K562 (cell line): ENCODE data around the gene GPX6. TPM values are rescaled to one million over a fixed set of nuclear protein-coding genes. Genes with fewer than 3 reads are reported as not detected.
A peak's percentile ranks its signal among the peaks of the same experiment; 100 is the strongest.

Source experiments
- ATF4 ChIP-seq: fragments of 450-650 bp; formaldehyde crosslinking; IDR thresholded peaks from 2 replicates; pipeline ENCODE4 v1.4.0; 2022; ENCODE audit warnings: mild to moderate bottlenecking, moderate library complexity
- BRD9 ChIP-seq: fragments of 450-650 bp; IDR thresholded peaks from 2 replicates; pipeline ENCODE4 v1.6.1; 2018; ENCODE audit warnings: low read depth; ENCODE audit not compliant: partially characterized antibody
- CBX1 ChIP-seq: sonication (generic); IDR thresholded peaks from 2 replicates; pipeline ENCODE4 v1.6.1; 2016; ENCODE audit warnings: antibody characterized with exemption, low read depth, mild to moderate bottlenecking
- CCAR2 ChIP-seq: fragments of 200-400 bp; formaldehyde crosslinking; IDR thresholded peaks from 2 replicates; pipeline ENCODE4 v1.6.1; 2017; ENCODE audit warnings: mild to moderate bottlenecking, low read depth, low read length
- COPS2 ChIP-seq: fragments of 450-650 bp; conservative IDR thresholded peaks from 2 replicates; pipeline ENCODE4 v1.6.1; 2016; ENCODE audit warnings: mild to moderate bottlenecking, moderate library complexity
- E2F6 ChIP-seq, 2 experiments: IDR thresholded peaks; 2 replicates each; pipeline ENCODE4 v1.6.1; 2011; ENCODE audit warnings: borderline replicate concordance in 1 of 2, control low read depth in 1 of 2, low read depth in 1 of 2, low read length in 1 of 2, mild to moderate bottlenecking in 1 of 2, mixed read lengths in 1 of 2, moderate library complexity in 1 of 2; ENCODE audit not compliant: insufficient read depth in 1 of 2, insufficient read length in 1 of 2, poor library complexity in 1 of 2, severe bottlenecking in 1 of 2; ENCODE audit errors: extremely low read depth in 1 of 2
- HIVEP1 ChIP-seq: fragments of 250-450 bp; sonication (Bioruptor Pico); IDR thresholded peaks from 2 replicates; pipeline ENCODE4 v1.4.0; 2020; ENCODE audit warnings: mild to moderate bottlenecking
- HNRNPH1 ChIP-seq: fragments of 200-400 bp; formaldehyde crosslinking; optimal IDR thresholded peaks from 2 replicates; pipeline ENCODE3; 2017; ENCODE audit warnings: low read depth, mild to moderate bottlenecking, low read length, moderate library complexity
- MBD2 ChIP-seq: sonication (generic); IDR thresholded peaks from 2 replicates; pipeline ENCODE4 v1.6.1; 2016; ENCODE audit warnings: low read depth, borderline replicate concordance
- NCOR1 ChIP-seq: fragments of 450-650 bp; IDR thresholded peaks from 2 replicates; pipeline ENCODE4 v1.6.1; 2016; ENCODE audit warnings: mild to moderate bottlenecking, moderate library complexity
- POLR2AphosphoS5 ChIP-seq: IDR thresholded peaks from 2 replicates; pipeline ENCODE4 v1.6.1; 2011; ENCODE audit warnings: mild to moderate bottlenecking, low read depth, low read length, moderate library complexity; ENCODE audit not compliant: control insufficient read depth, insufficient read depth
- PREB ChIP-seq: sonication (generic); formaldehyde crosslinking; IDR thresholded peaks from 2 replicates; pipeline ENCODE4 v1.8.1; 2023; ENCODE audit warnings: mild to moderate bottlenecking, missing genetic modification reagents
- RAD21 ChIP-seq, 2 experiments: fragments of 250-450 bp in 1 of 2; fragments of 450-650 bp in 1 of 2; sonication (Bioruptor Pico) in 1 of 2; formaldehyde crosslinking in 1 of 2; IDR thresholded peaks in 1 of 2; conservative IDR thresholded peaks in 1 of 2; 2 replicates each; pipeline versions ENCODE4 v1.4.0 to v1.8.0; 2020 to 2022; ENCODE audit warnings: mild to moderate bottlenecking in 2 of 2, moderate library complexity in 1 of 2
- RFX1 ChIP-seq: fragments of 450-650 bp; IDR thresholded peaks from 2 replicates; pipeline ENCODE4 v1.6.1; 2016; ENCODE audit warnings: mild to moderate bottlenecking, moderate library complexity
- SNIP1 ChIP-seq: fragments of 450-650 bp; IDR thresholded peaks from 2 replicates; pipeline ENCODE4 v1.7.1; 2017; ENCODE audit warnings: low read depth, mild to moderate bottlenecking
- THRB ChIP-seq: fragments of 450-650 bp; formaldehyde crosslinking; conservative IDR thresholded peaks from 2 replicates; pipeline ENCODE4 v1.4.0; 2022; ENCODE audit warnings: mild to moderate bottlenecking, missing genetic modification characterization
- ZBTB1 ChIP-seq: sonication (generic); formaldehyde crosslinking; IDR thresholded peaks from 2 replicates; pipeline ENCODE4 v1.8.1; 2023; ENCODE audit warnings: missing genetic modification reagents, low read depth, mild to moderate bottlenecking, borderline replicate concordance
- ZNF12 ChIP-seq: sonication (generic); formaldehyde crosslinking; IDR thresholded peaks from 2 replicates; pipeline ENCODE4 v1.4.0; 2020; ENCODE audit warnings: mild to moderate bottlenecking, missing genetic modification reagents
- ZNF121 ChIP-seq: sonication (generic); formaldehyde crosslinking; conservative IDR thresholded peaks from 2 replicates; pipeline ENCODE4 v1.8.0; 2022; ENCODE audit warnings: missing genetic modification reagents
- ZNF165 ChIP-seq: fragments of 250-450 bp; sonication (Bioruptor Pico); IDR thresholded peaks from 2 replicates; pipeline ENCODE4 v1.4.0; 2020; ENCODE audit warnings: borderline replicate concordance
- ZNF384 ChIP-seq: IDR thresholded peaks from 2 replicates; pipeline ENCODE4 v1.6.1; 2012; ENCODE audit warnings: low read depth, low read length, improper control_type of control experiment
- ZNF431 ChIP-seq: sonication (generic); formaldehyde crosslinking; IDR thresholded peaks from 2 replicates; pipeline ENCODE4 v1.8.0; 2022; ENCODE audit warnings: mild to moderate bottlenecking, missing genetic modification reagents
- ZNF586 ChIP-seq: fragments of 450-650 bp; formaldehyde crosslinking; conservative IDR thresholded peaks from 2 replicates; pipeline ENCODE4 v1.4.0; 2020; ENCODE audit warnings: mild to moderate bottlenecking, moderate library complexity
- polyA plus RNA-seq, 8 experiments: library from polyadenylated mRNA; depleted of rRNA in 4 of 8; stranded (reverse) in 5 of 8; unstranded in 3 of 8; fragments of >200 nt; fragmentation: Nextera tagmentation in 2 of 8; fragmentation: Illumina TruSeq in 1 of 8; extraction: Ambion mirVana in 2 of 8; extraction: Trizol in 1 of 8; gene quantifications; 2 replicates each; pipeline versions ENCODE4 v1.2.1 to v1.2.3, GENCODE V29; 2011 to 2014; ENCODE audit warnings: inconsistent platforms in 1 of 8, missing spikeins in 1 of 8
- total RNA-seq, 7 experiments: library from RNA; depleted of rRNA in 6 of 7; stranded (reverse); fragments of >200 nt in 6 of 7; fragmentation: Illumina TruSeq in 2 of 7; extraction: Trizol in 2 of 7; gene quantifications; 2 replicates each; pipeline versions ENCODE4 v1.2.1 to v1.2.3, GENCODE V29; 2011 to 2021; ENCODE audit warnings: low replicate concordance in 1 of 7

Gene GPX6
- total and polyA plus RNA-seq, 9 of the 15 experiments (the other 6 are each of a cell fraction or from before 2014, with no cell fraction given), result not detected

- peak; percentile 96 for TF ChIP-seq THRB (CRISPR knock-in tag)
- TF ChIP-seq ATF4, result peak; percentile 58; the same call in 1 of the 2 replicates
- TF ChIP-seq PREB (CRISPR knock-in tag), result no peak
- TF ChIP-seq MBD2, result peak; percentile 76; the same call in 1 of the 2 replicates
- no peak for TF ChIP-seq HIVEP1
- TF ChIP-seq CBX1, result peak; percentile 55; the same call in 1 of the 2 replicates
- TF ChIP-seq RFX1, result peak; percentile 99
- no peak for TF ChIP-seq COPS2
- TF ChIP-seq ZNF121 (CRISPR knock-in tag), result no peak
- no peak for TF ChIP-seq HNRNPH1
- no peak for TF ChIP-seq RAD21 (CRISPR knock-in tag; conservative IDR thresholded peaks at IDR 0.05 in 1 of 2, IDR thresholded peaks at IDR 0.05 in 1 of 2)
- no peak; the same call in 1 of the 2 replicates for TF ChIP-seq POLR2AphosphoS5
- peak; percentile 93 for TF ChIP-seq BRD9
- no peak for TF ChIP-seq ZNF384
- TF ChIP-seq ZNF165, result 0 out of 2 replicates have a peak, but pooled peaks have one; percentile 25
- TF ChIP-seq CCAR2, result no peak
- no peak for TF ChIP-seq ZNF431 (CRISPR knock-in tag)
- no peak for TF ChIP-seq ZNF12 (CRISPR knock-in tag)
- TF ChIP-seq E2F6 (IDR thresholded peaks at IDR 0.05; ENCODE audit: borderline replicate concordance in 1 of 2, extremely low read depth in 1 of 2, insufficient read depth in 1 of 2, insufficient read length in 1 of 2, low read depth in 1 of 2, low read length in 1 of 2, poor library complexity in 1 of 2, severe bottlenecking in 1 of 2), result peak; percentile 26 to 57
- 0 out of 2 replicates have a peak, but pooled peaks have one; percentile 50 for TF ChIP-seq ZNF586 (CRISPR knock-in tag)
- no peak for TF ChIP-seq SNIP1
- TF ChIP-seq ZBTB1 (CRISPR knock-in tag), result no peak
- no peak for TF ChIP-seq NCOR1
Observed at GRCh38 chr6:28553986-28554881, 38.6 kb upstream of the GPX6 start (continued).
